Adipocyte (in vitro differentiated cells): ENCODE results near the gene DUSP14.
A peak's percentile ranks its signal among the peaks of the same experiment; 100 is the strongest.
"Not testable (repeated sequence)": the region's sequence is repeated elsewhere in the genome, so short reads cannot be mapped to it uniquely, and the experiment has no call there.

Experiments used
- DNase-seq: peaks from one replicate; pipeline ENCODE4 v3.0.0-alpha.2; 2015; ENCODE audit warnings: low read depth
- H3K27me3 ChIP-seq: replicated peaks from 2 replicates; pipeline ENCODE4 v1.7.0; 2013; ENCODE audit warnings: mild to moderate bottlenecking, low read length, moderate library complexity; ENCODE audit not compliant: control insufficient read depth, insufficient read depth
- H3K36me3 ChIP-seq: 2 replicates; pipeline ENCODE4 v1.7.0; 2013; ENCODE audit warnings: low read length, mild to moderate bottlenecking, moderate library complexity; ENCODE audit not compliant: control insufficient read depth, insufficient read depth, severe bottlenecking
- H3K4me1 ChIP-seq: 2 replicates; pipeline ENCODE4 v1.7.0; 2013; ENCODE audit warnings: mild to moderate bottlenecking, low read length, moderate library complexity; ENCODE audit not compliant: control insufficient read depth, insufficient read depth
- H3K4me3 ChIP-seq: 2 replicates; pipeline ENCODE4 v1.7.0; 2013; ENCODE audit warnings: mild to moderate bottlenecking, low read length, moderate library complexity
- H3K9ac ChIP-seq: 2 replicates; pipeline ENCODE4 v1.7.0; 2013; ENCODE audit warnings: mild to moderate bottlenecking, low read length, moderate library complexity
- H3K9me3 ChIP-seq: 2 replicates; pipeline ENCODE4 v1.7.0; 2013; ENCODE audit warnings: mild to moderate bottlenecking, low read length, moderate library complexity; ENCODE audit not compliant: control insufficient read depth

Gene DUSP14

DNA sequence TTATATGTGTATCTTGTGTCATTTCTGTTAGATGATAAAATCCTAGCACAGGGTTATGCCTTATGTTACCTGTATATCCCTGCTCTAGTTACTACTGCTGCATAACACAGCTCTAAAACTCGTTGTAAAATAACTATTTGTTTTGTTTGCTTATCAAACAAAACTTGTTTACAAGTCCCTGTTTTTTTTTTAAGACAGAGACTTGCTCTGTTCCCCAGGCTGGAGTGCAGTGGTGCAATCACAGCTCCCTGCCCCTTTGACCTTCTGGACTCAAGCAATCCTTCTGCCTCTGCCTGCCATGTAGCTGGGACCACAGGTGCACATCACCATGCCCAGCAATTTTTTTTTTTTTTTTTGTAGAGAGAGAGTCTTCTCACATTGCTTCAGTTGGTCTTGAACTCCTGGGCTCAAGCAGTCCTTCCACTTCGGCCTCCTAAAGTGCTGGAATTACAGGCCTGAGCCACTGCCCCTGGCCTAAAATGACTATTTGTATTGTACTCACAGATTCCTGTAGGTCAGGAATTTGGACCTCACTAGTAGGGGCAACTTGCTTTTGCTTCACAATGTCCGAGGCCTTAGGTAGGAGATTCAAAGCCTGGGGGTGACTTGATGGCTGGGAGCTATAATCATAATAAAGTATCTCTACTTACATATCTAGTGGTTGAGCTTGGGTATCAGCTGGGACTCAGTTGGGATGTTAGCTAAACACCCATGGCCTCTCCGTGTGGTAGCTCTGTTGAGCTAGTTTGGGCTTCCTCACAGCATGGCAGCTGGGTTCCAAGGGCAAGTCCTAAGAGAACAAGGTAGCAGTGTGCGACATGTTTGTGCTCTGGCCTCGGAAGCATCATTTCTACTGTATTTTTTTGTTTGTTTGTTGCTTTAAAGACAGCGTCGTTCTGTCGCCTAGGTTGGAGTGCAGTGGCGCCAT lies 12.6 kb downstream of the DUSP14 start:
- H3K27me3 ChIP-seq = no peaks in the 10 kb centered on the region
- H3K4me1 ChIP-seq = peaks cover 10% of the 10 kb centered on the region
- no peak overlapping the region for H3K9ac ChIP-seq
- no peaks in the 10 kb centered on the region for H3K9me3 ChIP-seq
- peaks cover 20% of the 10 kb centered on the region for H3K36me3 ChIP-seq
- no peak overlapping the region for H3K4me3 ChIP-seq
- DNase-seq = no peak

DNA sequence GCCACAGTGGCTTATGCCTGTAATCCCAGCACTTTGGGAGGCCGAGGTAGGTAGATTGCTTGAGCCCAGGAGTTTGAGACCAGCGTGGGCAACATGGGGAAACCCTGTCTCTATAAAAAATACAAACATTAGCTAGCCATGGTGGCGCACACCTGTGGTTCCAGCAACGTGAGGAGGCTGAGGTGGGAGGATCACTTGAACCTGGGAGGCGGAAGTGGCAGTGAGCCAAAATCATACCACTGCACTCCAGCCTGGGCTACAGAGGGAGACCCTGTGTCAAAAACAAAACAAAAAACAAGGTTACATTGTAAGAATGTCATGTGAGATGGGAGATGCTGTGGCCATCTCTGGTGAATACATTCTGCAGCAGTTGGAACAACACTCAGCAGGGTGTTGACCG lies 13.5 kb downstream of the DUSP14 start:
- Histone ChIP-seq H3K36me3 (peaks cover 29% of the 10 kb centered on the region), H3K4me3 (no peak overlapping the region), H3K27me3 (no peaks in the 10 kb centered on the region), H3K4me1 (peaks cover 10% of the 10 kb centered on the region), H3K9ac (no peak overlapping the region), H3K9me3 (no peaks in the 10 kb centered on the region)
- DNase-seq = no peak

GRCh38 chr17:37505333-37505732 lies 15.6 kb downstream of the DUSP14 start:
- Histone ChIP-seq H3K4me1 (peaks cover 10% of the 10 kb centered on the region), H3K9ac (no peak overlapping the region), H3K36me3 (peaks cover 27% of the 10 kb centered on the region), H3K27me3 (no peaks in the 10 kb centered on the region), H3K4me3 (no peak overlapping the region), H3K9me3 (no peaks in the 10 kb centered on the region)
- no peak for DNase-seq

- peak; percentile 31 for DNase-seq
- Histone ChIP-seq H3K9me3 (no peaks in the 10 kb centered on the region), H3K4me3 (no peak overlapping the region), H3K27me3 (no peaks in the 10 kb centered on the region), H3K36me3 (peaks cover 31% of the 10 kb centered on the region), H3K9ac (no peak overlapping the region), H3K4me1 (peaks cover 10% of the 10 kb centered on the region)
Measured at GRCh38 chr17:37506678-37507077, 17.0 kb downstream of the DUSP14 start.

- Histone ChIP-seq H3K27me3 (no peaks in the 10 kb centered on the region), H3K4me1 (peaks cover 5% of the 10 kb centered on the region), H3K9ac (no peak overlapping the region), H3K9me3 (no peaks in the 10 kb centered on the region), H3K36me3 (peaks cover 34% of the 10 kb centered on the region), H3K4me3 (no peak overlapping the region)
- no peak for DNase-seq
Measured at GRCh38 chr17:37507111-37507510, 17.4 kb downstream of the DUSP14 start.

GRCh38 chr17:37510056-37510455 lies 20.4 kb downstream of the DUSP14 start:
- no peaks in the 10 kb centered on the region for H3K27me3 ChIP-seq
- no peak overlapping the region for H3K9ac ChIP-seq
- H3K9me3 ChIP-seq = no peaks in the 10 kb centered on the region
- no peak for DNase-seq
- no peak overlapping the region for H3K4me3 ChIP-seq
- peaks cover 53% of the 10 kb centered on the region for H3K36me3 ChIP-seq
- H3K4me1 ChIP-seq = no peaks in the 10 kb centered on the region

- H3K9me3 ChIP-seq, DNase-seq, H3K9ac ChIP-seq, H3K27me3 ChIP-seq, H3K4me1 ChIP-seq, H3K4me3 ChIP-seq: not testable (repeated sequence)
- H3K36me3 ChIP-seq = peaks cover 57% of the 10 kb centered on the region
Measured at GRCh38 chr17:37511642-37512041, 22.0 kb downstream of the DUSP14 start.

DNA sequence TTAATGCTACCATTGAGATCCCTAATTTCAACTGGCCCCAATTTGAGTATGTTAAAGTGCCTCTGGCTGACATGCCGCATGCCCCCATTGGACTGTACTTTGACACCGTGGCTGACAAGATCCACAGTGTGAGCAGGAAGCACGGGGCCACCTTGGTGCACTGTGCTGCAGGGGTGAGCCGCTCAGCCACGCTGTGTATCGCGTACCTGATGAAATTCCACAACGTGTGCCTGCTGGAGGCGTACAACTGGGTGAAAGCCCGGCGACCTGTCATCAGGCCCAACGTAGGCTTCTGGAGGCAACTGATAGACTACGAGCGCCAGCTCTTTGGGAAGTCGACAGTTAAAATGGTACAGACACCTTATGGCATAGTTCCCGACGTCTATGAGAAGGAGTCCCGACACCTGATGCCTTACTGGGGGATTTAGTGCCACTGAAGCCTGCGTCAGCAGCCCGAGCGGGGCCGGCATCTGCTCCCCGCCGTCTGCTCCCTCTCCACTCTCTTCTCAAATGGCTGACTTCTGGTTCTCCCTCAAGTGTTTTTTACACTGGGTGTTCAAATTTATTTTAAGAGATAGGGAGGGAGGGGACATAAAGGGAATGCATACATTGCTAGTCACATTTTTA lies 22.9 kb downstream of the DUSP14 start:
- H3K27me3 ChIP-seq = no peaks in the 10 kb centered on the region
- no peaks in the 10 kb centered on the region for H3K4me1 ChIP-seq
- H3K9me3 ChIP-seq = no peaks in the 10 kb centered on the region
- H3K9ac ChIP-seq = no peak overlapping the region
- H3K4me3 ChIP-seq = no peak overlapping the region
- DNase-seq = no peak
- H3K36me3 ChIP-seq = peaks cover 58% of the 10 kb centered on the region

DNA sequence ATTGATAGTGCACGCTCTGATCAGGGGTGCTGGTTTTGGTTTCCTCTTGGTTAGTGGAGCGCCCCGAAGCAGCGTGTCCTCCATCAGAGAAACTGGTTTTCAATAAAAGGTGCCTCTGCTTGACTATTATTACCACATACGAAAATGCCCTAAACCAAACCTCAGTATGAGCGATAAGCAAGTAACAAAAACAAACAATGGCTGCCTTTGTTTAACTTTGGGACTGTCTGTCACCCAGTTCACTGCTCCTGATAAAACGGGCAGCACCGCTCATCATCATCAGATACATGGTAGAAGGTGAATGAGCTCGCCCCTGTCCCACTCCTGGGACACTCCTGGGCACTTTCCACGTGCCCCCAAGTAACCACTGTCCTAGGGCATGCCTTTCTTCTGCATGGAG lies 24.0 kb downstream of the DUSP14 start:
- peaks cover 63% of the 10 kb centered on the region for H3K36me3 ChIP-seq
- DNase-seq = no peak
- H3K4me3 ChIP-seq = no peak overlapping the region

GRCh38 chr17:37516127-37516571 lies 26.5 kb downstream of the DUSP14 start:
- DNase-seq = no peak
- Histone ChIP-seq H3K9ac (no peak overlapping the region), H3K4me1 (no peaks in the 10 kb centered on the region), H3K27me3 (no peaks in the 10 kb centered on the region), H3K4me3 (no peak overlapping the region), H3K36me3 (peaks cover 75% of the 10 kb centered on the region), H3K9me3 (no peaks in the 10 kb centered on the region)

More for the DNA sequence above, 24.0 kb downstream of the DUSP14 start:
- H3K9me3 ChIP-seq = no peaks in the 10 kb centered on the region
- H3K9ac ChIP-seq = no peak overlapping the region
- H3K27me3 ChIP-seq = no peaks in the 10 kb centered on the region
- no peaks in the 10 kb centered on the region for H3K4me1 ChIP-seq

- H3K27me3 ChIP-seq = no peaks in the 10 kb centered on the region
- no peaks in the 10 kb centered on the region for H3K9me3 ChIP-seq
- no peak overlapping the region for H3K4me3 ChIP-seq
- no peaks in the 10 kb centered on the region for H3K4me1 ChIP-seq
- DNase-seq = no peak
- H3K9ac ChIP-seq = no peak overlapping the region
- H3K36me3 ChIP-seq = peaks cover 64% of the 10 kb centered on the region
Measured at GRCh38 chr17:37517881-37518280, 28.2 kb downstream of the DUSP14 start.
